ENCODE data around the gene THOC6.
"Not testable (repeated sequence)": the region's sequence is repeated elsewhere in the genome, so short reads cannot be mapped to it uniquely, and the experiment has no call there.

Gene THOC6

DNA sequence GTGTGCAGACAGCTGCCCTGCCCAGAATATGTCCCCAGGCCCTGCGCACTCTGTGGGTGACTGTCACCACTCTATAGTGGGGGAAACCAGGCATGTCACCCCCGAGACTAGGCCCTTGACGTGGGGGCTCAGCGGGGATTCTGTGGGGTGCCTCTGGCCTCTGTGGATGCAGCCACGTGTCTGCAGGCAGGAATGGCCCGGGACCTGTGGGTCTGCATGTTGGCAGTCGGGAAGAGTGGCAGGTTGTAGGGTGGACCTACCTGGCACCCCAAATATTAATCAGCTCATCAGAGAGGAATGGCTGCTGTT is 42.6 kb downstream of the THOC6 start:
- no peak for DNase-seq (ENCODE audit: extremely low read depth, low read depth)
- TF ChIP-seq, protein P1, sequence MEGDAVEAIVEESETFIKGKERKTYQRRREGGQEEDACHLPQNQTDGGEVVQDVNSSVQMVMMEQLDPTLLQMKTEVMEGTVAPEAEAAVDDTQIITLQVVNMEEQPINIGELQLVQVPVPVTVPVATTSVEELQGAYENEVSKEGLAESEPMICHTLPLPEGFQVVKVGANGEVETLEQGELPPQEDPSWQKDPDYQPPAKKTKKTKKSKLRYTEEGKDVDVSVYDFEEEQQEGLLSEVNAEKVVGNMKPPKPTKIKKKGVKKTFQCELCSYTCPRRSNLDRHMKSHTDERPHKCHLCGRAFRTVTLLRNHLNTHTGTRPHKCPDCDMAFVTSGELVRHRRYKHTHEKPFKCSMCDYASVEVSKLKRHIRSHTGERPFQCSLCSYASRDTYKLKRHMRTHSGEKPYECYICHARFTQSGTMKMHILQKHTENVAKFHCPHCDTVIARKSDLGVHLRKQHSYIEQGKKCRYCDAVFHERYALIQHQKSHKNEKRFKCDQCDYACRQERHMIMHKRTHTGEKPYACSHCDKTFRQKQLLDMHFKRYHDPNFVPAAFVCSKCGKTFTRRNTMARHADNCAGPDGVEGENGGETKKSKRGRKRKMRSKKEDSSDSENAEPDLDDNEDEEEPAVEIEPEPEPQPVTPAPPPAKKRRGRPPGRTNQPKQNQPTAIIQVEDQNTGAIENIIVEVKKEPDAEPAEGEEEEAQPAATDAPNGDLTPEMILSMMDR (IDR thresholded peaks at IDR 0.05; ENCODE audit: low read depth, low read length): no peak

DNA sequence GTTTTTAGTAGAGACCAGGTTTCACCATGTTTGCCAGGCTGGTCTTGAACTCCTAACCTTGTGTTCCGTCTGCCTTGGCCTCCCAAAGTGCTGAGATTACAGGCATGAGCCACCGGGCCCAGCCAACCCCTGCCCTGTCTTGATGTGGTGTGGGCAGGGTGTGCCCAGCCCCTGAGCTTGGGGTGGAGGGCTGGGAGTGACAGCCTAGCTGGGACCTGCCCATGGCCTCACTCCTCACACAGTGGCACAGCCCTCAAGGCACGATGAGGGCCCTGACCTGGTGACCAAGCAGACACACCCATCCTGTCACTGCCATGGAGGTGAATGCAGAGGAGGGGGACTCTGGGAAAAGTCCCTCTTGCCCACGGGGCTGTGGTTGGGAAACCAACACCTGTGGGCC is 44.7 kb downstream of the THOC6 start:
- no peak for DNase-seq (ENCODE audit: extremely low read depth, low read depth)
- TF ChIP-seq, protein P1 (IDR thresholded peaks at IDR 0.05; ENCODE audit: low read depth, low read length): no peak

DNA sequence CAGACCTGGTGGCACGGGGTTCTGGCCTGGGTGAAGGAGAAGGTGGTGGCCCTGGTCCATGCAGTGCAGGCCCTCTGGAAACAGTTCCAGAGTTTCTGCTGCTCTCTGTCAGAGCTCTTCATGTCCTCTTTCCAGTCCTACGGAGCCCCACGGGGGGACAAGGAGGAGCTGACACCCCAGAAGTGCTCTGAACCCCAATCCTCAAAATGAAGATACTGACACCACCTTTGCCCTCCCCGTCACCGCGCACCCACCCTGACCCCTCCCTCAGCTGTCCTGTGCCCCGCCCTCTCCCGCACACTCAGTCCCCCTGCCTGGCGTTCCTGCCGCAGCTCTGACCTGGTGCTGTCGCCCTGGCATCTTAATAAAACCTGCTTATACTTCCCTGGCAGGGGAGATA is 45.3 kb downstream of the THOC6 start:
- not testable (repeated sequence) for DNase-seq (ENCODE audit: extremely low read depth, low read depth)

DNA sequence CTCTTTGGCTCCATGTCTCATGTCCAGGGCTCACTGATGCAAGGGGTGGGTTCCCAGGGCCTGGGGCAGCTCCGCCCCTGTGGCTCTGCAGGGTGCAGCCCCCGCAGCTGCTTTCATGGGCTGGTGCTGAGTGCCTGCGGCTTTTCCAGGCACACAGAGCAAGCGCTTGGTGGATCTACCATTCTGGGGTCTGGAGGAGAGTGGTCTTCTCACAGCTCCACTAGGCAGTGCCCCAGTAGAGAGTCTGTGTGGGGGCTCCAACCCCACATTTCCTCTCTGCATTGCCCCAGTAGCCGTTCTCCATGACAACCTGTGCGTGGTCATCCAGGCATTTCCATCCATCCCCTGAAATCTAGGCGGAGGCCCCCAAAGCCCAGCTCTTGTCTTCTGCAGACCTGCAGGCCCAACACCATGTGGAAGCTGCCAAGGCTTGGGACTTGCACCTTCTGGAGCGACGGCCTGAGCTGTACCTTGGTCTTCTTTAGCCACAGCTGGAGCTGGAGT is 46.8 kb downstream of the THOC6 start:
- no peak for DNase-seq (ENCODE audit: extremely low read depth, low read depth)
- TF ChIP-seq, protein P1 (IDR thresholded peaks at IDR 0.05; ENCODE audit: low read depth, low read length): no peak

DNA sequence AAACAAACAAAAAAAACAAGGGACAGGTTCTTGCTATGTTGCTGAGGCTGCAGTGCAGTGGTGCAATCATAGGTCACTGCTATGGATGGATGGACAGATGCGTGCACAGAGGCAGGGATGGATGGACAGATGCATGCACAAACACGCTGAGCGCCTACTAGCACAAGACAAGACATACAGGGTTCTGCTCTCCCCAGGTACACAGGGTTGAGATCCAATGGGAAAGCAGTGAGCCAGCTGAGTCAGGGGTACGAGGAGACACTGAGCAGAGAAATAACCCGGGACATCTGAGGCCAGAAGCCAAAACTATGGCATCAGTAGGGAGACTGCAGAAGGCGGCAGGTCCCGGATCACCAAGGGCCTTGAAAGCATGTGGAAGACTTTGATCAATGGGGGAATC is 47.8 kb downstream of the THOC6 start:
- DNase-seq (ENCODE audit: extremely low read depth, low read depth): no peak
- TF ChIP-seq, protein P1 (IDR thresholded peaks at IDR 0.05; ENCODE audit: low read depth, low read length): no peak

DNA sequence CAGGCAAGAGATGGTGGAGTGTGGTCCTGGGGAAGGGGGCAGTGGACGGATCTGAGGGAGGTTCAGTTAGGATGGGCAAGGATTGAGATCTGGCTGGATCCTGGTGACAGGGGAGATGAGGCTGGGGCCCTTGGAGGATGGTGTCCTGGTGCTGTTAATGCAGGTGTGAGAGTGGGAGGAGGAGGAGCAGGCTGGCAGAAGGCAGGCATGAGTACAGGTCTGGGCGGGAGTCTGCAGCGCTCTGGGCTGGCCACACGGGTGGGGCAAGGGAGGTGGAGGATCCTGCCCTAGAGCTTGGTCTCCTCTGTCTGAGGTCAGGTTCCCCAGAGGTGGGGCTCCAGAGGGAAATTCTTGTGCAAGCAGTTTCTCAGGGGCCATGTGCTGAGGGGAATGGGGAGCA is 48.3 kb downstream of the THOC6 start:
- not testable (repeated sequence) for DNase-seq (ENCODE audit: extremely low read depth, low read depth)

DNA sequence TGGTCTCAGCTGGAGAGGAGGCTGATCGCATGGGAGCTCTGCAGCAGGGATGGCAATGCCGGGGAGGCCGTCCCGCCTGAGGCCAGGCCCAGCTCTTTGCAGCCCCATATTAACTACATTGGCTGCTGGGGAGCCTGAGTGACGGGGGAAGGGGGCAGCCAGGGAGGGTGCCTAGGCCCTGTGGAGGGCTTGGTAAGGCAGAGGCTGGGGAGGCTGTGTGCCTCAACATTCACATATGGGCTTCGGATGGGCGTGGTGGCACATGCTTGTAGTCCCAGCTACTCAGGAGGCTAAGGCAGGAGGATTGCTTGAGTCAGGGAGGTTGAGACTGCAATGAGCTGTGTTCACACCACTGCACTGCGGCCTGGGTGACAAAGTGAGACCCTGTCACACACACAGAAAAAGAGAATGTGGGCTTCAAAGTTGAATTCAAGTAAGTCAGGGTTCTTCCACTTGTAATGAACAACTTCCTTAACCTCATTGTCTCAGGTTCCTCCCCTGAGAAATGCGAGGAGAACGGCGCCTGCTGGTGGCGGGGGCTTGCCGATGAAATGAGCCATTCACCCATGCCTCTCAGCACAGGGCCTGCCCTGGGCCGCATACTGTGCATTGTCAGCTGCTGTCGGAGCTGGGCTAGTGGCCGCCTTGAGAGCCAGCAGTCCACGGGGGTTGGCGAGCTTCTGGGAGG is 48.9 kb downstream of the THOC6 start:
- not testable (repeated sequence) for DNase-seq (ENCODE audit: extremely low read depth, low read depth)

DNA sequence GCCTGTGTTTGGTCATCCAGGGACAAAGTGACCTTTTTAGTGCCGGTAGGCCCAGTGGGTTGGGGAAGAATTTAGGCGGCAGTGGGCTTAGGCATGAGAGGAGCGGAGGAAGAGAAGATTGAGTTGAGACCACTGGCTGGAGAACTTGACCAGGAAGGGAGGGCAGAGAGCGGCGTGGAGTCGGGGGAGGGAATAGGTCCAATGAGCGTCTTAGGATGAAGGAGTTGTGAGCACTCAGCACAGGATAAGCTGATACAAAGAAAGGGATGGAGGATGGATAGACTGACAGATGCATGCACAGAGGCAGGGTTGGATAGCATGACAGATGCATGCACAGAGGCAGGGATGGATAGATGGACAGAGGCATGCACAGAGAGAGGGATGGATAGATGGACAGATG is 49.6 kb downstream of the THOC6 start:
- TF ChIP-seq, protein P1 (IDR thresholded peaks at IDR 0.05; ENCODE audit: low read depth, low read length): no peak
- DNase-seq (ENCODE audit: extremely low read depth, low read depth): no peak

DNA sequence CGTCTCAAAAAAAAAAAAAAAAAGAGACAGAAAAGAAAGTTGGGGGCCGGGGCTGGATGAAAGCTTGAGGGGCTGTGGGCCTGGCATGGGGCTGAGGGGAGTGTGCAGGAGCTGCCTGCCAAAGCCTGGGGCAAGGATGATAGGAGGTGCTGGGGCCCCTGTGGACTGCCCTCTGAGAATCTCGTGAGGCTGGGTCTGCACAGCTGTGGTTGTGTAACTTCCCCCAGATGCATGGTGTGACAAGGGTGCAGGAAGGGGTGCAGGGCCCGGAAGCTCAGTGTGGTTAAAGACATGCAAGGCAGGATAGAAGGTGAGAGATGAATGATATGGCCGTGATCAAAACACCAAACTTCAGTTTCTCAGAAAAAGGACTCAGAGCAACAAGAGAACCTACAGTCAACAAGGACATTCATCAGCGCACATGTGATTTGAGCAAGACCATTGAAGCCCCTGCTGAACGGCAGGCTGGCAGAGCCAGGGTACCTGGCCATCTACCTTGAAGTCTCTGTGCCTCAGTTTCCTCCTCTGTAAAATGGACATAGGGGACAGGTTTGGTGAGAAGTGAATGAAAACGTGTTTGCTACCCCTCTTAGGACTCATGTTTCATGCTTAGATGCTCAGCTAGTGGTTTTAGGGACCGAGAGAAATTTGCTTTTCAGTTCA is 51.2 kb downstream of the THOC6 start:
- TF ChIP-seq, protein P1 (IDR thresholded peaks at IDR 0.05; ENCODE audit: low read depth, low read length): no peak
- no peak for DNase-seq (ENCODE audit: extremely low read depth, low read depth)
